ENCODE measurements around the gene ICOSLG.
"Not testable (repeated sequence)": the region's sequence is repeated elsewhere in the genome, so short reads cannot be mapped to it uniquely, and the experiment has no call there.

ICOSLG gene

GRCh38 chr21:44263768-44264167 is 23.0 kb upstream of the ICOSLG start:
- DNase-seq (ENCODE audit: low read depth in 2 of 2): no peak

GRCh38 chr21:44263221-44263760 is 22.5 kb upstream of the ICOSLG start:
- no peak for DNase-seq (ENCODE audit: low read depth in 2 of 2)

GRCh38 chr21:44262338-44263056 is 21.8 kb upstream of the ICOSLG start:
- DNase-seq (ENCODE audit: low read depth in 2 of 2): no peak

- DNase-seq (ENCODE audit: low read depth in 2 of 2): no peak
Observed at GRCh38 chr21:44261675-44262295, 21.0 kb upstream of the ICOSLG start, which contains the start of gene DNMT3L. TSS of gene DNMT3L (minus strand) at chr21:44261897. CDS start at chr21:44261259, 638 bp downstream.

- DNase-seq (ENCODE audit: low read depth in 2 of 2): no peak
Observed at GRCh38 chr21:44260791-44261631, 20.3 kb upstream of the ICOSLG start.

- DNase-seq (ENCODE audit: low read depth in 2 of 2): no peak
Observed at GRCh38 chr21:44260066-44260465, 19.3 kb upstream of the ICOSLG start.

GRCh38 chr21:44259082-44259705 is 18.5 kb upstream of the ICOSLG start:
- DNase-seq (ENCODE audit: low read depth in 2 of 2): no peak

GRCh38 chr21:44258056-44258725 is 17.4 kb upstream of the ICOSLG start:
- no peak for DNase-seq (ENCODE audit: low read depth in 2 of 2)

GRCh38 chr21:44255511-44255981 is 14.8 kb upstream of the ICOSLG start:
- no peak for DNase-seq (ENCODE audit: low read depth in 2 of 2)

- DNase-seq (ENCODE audit: low read depth in 2 of 2): no peak
Observed at GRCh38 chr21:44253832-44254710, 13.3 kb upstream of the ICOSLG start.

GRCh38 chr21:44249204-44250037 is 8.7 kb upstream of the ICOSLG start:
- DNase-seq (ENCODE audit: low read depth in 2 of 2): not testable (repeated sequence)

- DNase-seq (ENCODE audit: low read depth in 2 of 2): not testable (repeated sequence)
Observed at GRCh38 chr21:44247904-44248303, 7.2 kb upstream of the ICOSLG start.

GRCh38 chr21:44243980-44244379 is 3.2 kb upstream of the ICOSLG start:
- DNase-seq (ENCODE audit: low read depth in 2 of 2): not testable (repeated sequence)

GRCh38 chr21:44241281-44241680 is 538 bp upstream of the ICOSLG start:
- not testable (repeated sequence) for DNase-seq (ENCODE audit: low read depth in 2 of 2)

- not testable (repeated sequence) for DNase-seq (ENCODE audit: low read depth in 2 of 2)
Observed at GRCh38 chr21:44240353-44240752, 390 bp downstream of the ICOSLG start.

GRCh38 chr21:44229561-44229960 is 11.2 kb downstream of the ICOSLG start:
- DNase-seq (ENCODE audit: low read depth in 2 of 2): not testable (repeated sequence)

- not testable (repeated sequence) for DNase-seq (ENCODE audit: low read depth in 2 of 2)
Observed at GRCh38 chr21:44228109-44228508, 12.6 kb downstream of the ICOSLG start.

- not testable (repeated sequence) for DNase-seq (ENCODE audit: low read depth in 2 of 2)
Observed at GRCh38 chr21:44227614-44228013, 13.1 kb downstream of the ICOSLG start.

GRCh38 chr21:44225605-44226004 is 15.1 kb downstream of the ICOSLG start:
- not testable (repeated sequence) for DNase-seq (ENCODE audit: low read depth in 2 of 2)
